Heart right ventricle (tissue), 16 donors: ENCODE data around the gene MTREX. TPM values are rescaled to one million over a fixed set of nuclear protein-coding genes. Genes with fewer than 3 reads are reported as not detected.

Experiments used
- ATAC-seq, 8 donors: fragments of 200-7000 bp; cut with Tn5 transposase; one replicate each; pipeline ENCODE4 v1.9.1; 2020; ENCODE audit warnings: mild to moderate bottlenecking in 8 of 8, moderate library complexity in 8 of 8, moderate number of reproducible peaks in 1 of 8
- DNase-seq, 2 donors: peaks; one replicate each; pipeline ENCODE4 v3.0.0-alpha.2; 2020
- H3K27ac ChIP-seq, 10 donors: fragments of 200-600 bp; sonication (generic) in 2 of 10; one replicate each; pipeline versions ENCODE4 v1.5.0 to v1.8.0; 2020 to 2022; ENCODE audit warnings: mild to moderate bottlenecking in 3 of 10
- H3K27me3 ChIP-seq, 7 donors: fragments of 200-600 bp; one replicate each; pipeline ENCODE4 v1.8.0; 2021 to 2022; ENCODE audit warnings: mild to moderate bottlenecking in 2 of 7
- H3K36me3 ChIP-seq, 9 donors: fragments of 200-600 bp; sonication (generic) in 1 of 9; one replicate each; pipeline versions ENCODE4 v1.5.0 to v1.8.0; 2020 to 2022; ENCODE audit warnings: mild to moderate bottlenecking in 2 of 9
- H3K4me1 ChIP-seq, 9 donors: fragments of 200-600 bp; sonication (generic) in 1 of 9; one replicate each; pipeline versions ENCODE4 v1.5.0 to v1.8.0; 2020 to 2022; ENCODE audit warnings: mild to moderate bottlenecking in 4 of 9
- H3K4me3 ChIP-seq, 10 donors: fragments of 200-600 bp; sonication (generic) in 2 of 10; one replicate each; pipeline versions ENCODE4 v1.5.0 to v1.8.0; 2020 to 2022; ENCODE audit warnings: mild to moderate bottlenecking in 7 of 10, moderate library complexity in 2 of 10
- H3K9me3 ChIP-seq, 11 donors: fragments of 200-600 bp in 10 of 11; sonication (generic) in 2 of 11; one replicate each; pipeline versions ENCODE4 v1.5.0 to v1.8.0; 2013 to 2022; ENCODE audit warnings: mild to moderate bottlenecking in 2 of 11, control low read depth in 1 of 11, moderate library complexity in 1 of 11
- WGBS, 2 donors: extraction: QIAGEN DNeasy Blood & Tissue Kit; methylation state at CpG; one replicate each; pipeline ENCODE4 v1.1.7; 2013; ENCODE audit warnings: inconsistent platforms in 1 of 2; 5-methylcytosine and 5-hydroxymethylcytosine counted together
- intact Hi-C, 10 donors: fragments of 100-400 bp; cut with DNase I; formaldehyde crosslinking; loops; one replicate each; pipeline versions ENCODE4 v1.11.1 to v1.14.2; 2022
- polyA plus RNA-seq, 2 donors: library from polyadenylated mRNA; stranded (reverse); fragments of 200-250 nt; gene quantifications; one replicate each; pipeline ENCODE4 v1.2.3, GENCODE V29; 2013
- total RNA-seq, 10 donors: library from RNA; stranded (reverse); fragmentation: NEBNext Ultra II Directional in 3 of 10; extraction: Animal tissue kit (Norgen Biotek cat#: 25700) in 3 of 10; gene quantifications; one replicate each; pipeline versions ENCODE4 v1.2.1 to v1.2.4, GENCODE V29; 2021 to 2023
- TF ChIP-seq, protein P1 (sequence below), 9 donors: fragments of 200-600 bp; sonication (generic) in 2 of 9; IDR thresholded peaks; one replicate each; pipeline versions ENCODE4 v1.5.0 to v1.8.0; 2021 to 2022; ENCODE audit warnings: antibody characterized with exemption in 9 of 9, mild to moderate bottlenecking in 5 of 9, moderate library complexity in 1 of 9
- donor health status: Arrhythmogenic right ventricular cardiomyopathy.
- donor health status: ischemic (EF 13 %, LVEDD 7.1; RV severe dilation, severe dysfunction).
- donor health status: healthy with polysubstance abuse.
- donor health status: DM: no; HTN: yes; CAD: no.
- donor health status: DM: no; HTN: no; CAD: no.
- donor health status: ischemic (EF 25% LVEDD 6.9; RV normal size, moderate dysfunction).
- donor health status: ischemic (EF 25% LVEDD 5.7; RV mildly dilated, moderate dysfunction).
- donor health status: healthy.
- donor health status: DM: yes; HTN: yes; CAD: no.
- donor health status: Ischemic cardiomyopathy.
- donor health status: ischemic (EF 35%, LVEDD 5.7; RV mildly dilated, moderate dysfunction).
- donor health status: nonischemic (EF 11% LVEDD 7.7; RV severe dilation, severe dysfunction).
- donor health status: DM: yes; HTN: yes; CAD: no.
- donor health status: PGD.
- donor health status: ischemic (EF 29% LVEDD 5.4; RV normal size, mild dysfunction).
- donor health status: nonischemic (EF 23%, LVEDD 6.1; RV moderate dilation, normal function).

Gene MTREX
- total and polyA plus RNA-seq, 12 donors: 17.9 to 69.9 (median 62.1) TPM

DNA sequence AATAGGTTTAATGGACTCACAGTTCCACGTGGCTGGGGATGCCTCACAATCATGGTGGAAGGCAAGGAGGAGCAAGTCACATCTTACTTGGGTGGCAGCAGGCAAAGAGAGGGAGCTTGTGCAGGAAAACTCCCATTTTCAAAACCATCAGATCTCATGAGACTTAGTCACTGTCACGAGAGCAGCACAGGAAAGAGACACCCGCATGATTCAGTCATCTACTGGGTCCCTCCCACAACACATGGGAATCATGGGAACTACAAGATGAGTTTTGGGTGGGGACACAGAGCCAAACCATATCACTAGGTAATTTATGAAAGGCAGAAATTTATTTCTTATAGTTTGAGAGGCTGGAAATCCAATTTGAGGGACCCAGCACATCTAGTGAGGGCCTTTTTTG lies 40.0 kb downstream of the MTREX start:
- TF ChIP-seq, protein P1, sequence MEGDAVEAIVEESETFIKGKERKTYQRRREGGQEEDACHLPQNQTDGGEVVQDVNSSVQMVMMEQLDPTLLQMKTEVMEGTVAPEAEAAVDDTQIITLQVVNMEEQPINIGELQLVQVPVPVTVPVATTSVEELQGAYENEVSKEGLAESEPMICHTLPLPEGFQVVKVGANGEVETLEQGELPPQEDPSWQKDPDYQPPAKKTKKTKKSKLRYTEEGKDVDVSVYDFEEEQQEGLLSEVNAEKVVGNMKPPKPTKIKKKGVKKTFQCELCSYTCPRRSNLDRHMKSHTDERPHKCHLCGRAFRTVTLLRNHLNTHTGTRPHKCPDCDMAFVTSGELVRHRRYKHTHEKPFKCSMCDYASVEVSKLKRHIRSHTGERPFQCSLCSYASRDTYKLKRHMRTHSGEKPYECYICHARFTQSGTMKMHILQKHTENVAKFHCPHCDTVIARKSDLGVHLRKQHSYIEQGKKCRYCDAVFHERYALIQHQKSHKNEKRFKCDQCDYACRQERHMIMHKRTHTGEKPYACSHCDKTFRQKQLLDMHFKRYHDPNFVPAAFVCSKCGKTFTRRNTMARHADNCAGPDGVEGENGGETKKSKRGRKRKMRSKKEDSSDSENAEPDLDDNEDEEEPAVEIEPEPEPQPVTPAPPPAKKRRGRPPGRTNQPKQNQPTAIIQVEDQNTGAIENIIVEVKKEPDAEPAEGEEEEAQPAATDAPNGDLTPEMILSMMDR (IDR thresholded peaks at IDR 0.05): no peak
- H3K36me3 ChIP-seq: peaks cover 0 to 96% (median 38%) of the 10 kb centered on the region in 9 donors
- ATAC-seq: no peak
- H3K27ac ChIP-seq: no peak overlapping the region
- no peak overlapping the region for H3K4me3 ChIP-seq
- no peaks in the 10 kb centered on the region for H3K4me1 ChIP-seq
- H3K27me3 ChIP-seq: no peaks in the 10 kb centered on the region
- WGBS, 2 donors: 85 to 95% methylated on average over 3 of the region's 3 CpGs
- no peak for DNase-seq
- intact Hi-C loops: loop anchor here in 3 of 10 donors (5.0 to 10.0 kb wide), 3 partner anchors 57 to 345 kb away; no protein-coding TSS in a partner anchor
- H3K9me3 ChIP-seq: no peaks in the 10 kb centered on the region

DNA sequence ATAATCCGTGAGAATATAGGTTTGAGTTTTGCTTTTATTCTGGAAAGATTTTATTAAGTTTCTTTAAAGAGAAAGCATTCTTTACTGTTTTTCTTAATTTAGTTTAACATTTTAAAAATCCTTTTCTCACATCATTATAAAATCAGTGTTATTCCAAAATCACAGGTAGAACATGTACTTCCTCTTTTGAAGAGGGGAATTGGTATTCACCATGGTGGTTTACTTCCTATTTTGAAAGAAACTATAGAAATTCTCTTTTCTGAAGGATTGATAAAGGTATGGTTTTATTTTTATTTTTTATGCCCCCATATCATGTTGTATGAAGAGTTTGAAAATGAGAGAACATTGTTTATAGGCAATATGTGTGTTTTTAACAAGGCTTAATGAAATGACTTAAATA lies 43.0 kb downstream of the MTREX start:
- H3K27me3 ChIP-seq: no peaks in the 10 kb centered on the region
- H3K36me3 ChIP-seq: peaks cover 0 to 100% (median 62%) of the 10 kb centered on the region in 9 donors
- intact Hi-C loops: no loop called here
- no peak overlapping the region for H3K27ac ChIP-seq
- TF ChIP-seq, protein P1 (IDR thresholded peaks at IDR 0.05): no peak
- WGBS, 2 donors: 95 to 97% methylated on average over 1 of the region's 1 CpG
- H3K4me1 ChIP-seq: no peaks in the 10 kb centered on the region
- H3K4me3 ChIP-seq: no peak overlapping the region
- ATAC-seq (no peak), DNase-seq (no peak)
- no peaks in the 10 kb centered on the region for H3K9me3 ChIP-seq

DNA sequence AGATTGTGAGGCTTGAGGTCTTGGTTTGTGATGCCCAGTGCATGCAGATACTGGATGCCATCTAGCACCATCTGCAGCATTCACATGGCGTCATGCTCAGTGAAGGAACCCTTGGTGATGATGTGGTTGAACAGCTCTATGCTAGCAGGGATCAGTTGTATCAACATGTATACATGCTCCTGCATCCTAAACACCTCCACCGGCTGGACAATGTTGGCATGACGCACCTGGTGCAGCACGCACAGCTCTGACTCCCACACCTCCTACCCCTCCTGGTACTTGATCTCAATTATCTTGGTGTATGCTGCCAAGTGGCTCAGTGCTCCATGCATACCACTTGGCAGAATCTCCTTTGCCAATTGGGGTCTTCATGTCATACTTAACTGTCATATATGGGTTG lies 49.1 kb downstream of the MTREX start:
- no peak for DNase-seq
- Histone ChIP-seq H3K4me1 (no peaks in the 10 kb centered on the region), H3K4me3 (no peak overlapping the region), H3K27me3 (no peaks in the 10 kb centered on the region), H3K9me3 (no peaks in the 10 kb centered on the region), H3K36me3 (peaks cover 0 to 97% (median 35%) of the 10 kb centered on the region in 9 donors), H3K27ac (no peak overlapping the region)
- ATAC-seq: no peak
- intact Hi-C loops: no loop called here
- TF ChIP-seq, protein P1 (IDR thresholded peaks at IDR 0.05): no peak
- 94% methylated on average over 4 of the region's 4 CpGs for WGBS, 2 donors

DNA sequence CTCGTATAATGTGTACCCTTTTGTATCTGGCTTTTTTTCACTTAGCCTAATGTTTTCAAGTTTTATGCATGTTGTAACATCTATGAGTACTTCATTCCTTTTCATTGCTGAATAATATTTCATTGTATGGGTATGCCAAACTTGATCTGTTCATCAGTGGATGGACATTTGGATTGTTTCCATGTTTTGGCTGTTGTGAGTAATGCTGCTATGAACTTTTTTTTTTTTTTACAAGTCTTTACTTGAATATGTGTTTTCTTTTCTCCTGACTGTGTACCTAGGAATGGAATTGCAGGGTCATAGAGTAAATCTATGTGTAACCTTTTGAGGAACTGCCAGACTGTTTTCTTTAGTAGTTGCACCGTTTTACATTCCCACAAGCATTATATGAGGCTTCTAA lies 52.4 kb downstream of the MTREX start:
- DNase-seq: no peak
- ATAC-seq: no peak
- H3K4me1 ChIP-seq: no peaks in the 10 kb centered on the region
- H3K36me3 ChIP-seq: peaks cover 0 to 70% (median 16%) of the 10 kb centered on the region in 9 donors
- no peak overlapping the region for H3K27ac ChIP-seq
- H3K9me3 ChIP-seq: no peaks in the 10 kb centered on the region
- TF ChIP-seq, protein P1 (IDR thresholded peaks at IDR 0.05): no peak
- WGBS, 2 donors: 91 to 97% methylated on average over 2 of the region's 2 CpGs
- no peaks in the 10 kb centered on the region for H3K27me3 ChIP-seq
- no peak overlapping the region for H3K4me3 ChIP-seq
- intact Hi-C loops: no loop called here
